Measurements from ENCODE around the gene PIEZO2.

Gene PIEZO2

DNA sequence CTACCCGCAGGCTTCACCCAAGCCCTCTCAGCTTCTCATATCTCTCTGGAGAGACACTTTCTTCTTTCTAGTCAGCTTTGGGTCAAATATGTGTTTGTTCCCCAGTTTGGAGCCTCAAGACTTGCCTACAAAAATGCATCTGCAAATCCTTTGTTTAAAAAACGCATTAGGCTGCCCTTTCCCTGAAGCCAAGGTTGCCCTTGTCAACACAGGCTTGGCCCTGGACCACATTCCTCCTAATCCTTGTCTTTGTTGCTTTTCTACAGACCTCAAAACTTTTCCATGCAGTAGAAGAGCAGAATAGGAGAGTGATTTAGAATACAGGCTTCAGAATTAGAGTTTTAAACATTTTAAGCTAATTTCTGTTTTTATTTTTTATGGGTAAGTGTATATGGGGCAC lies 315.7 kb downstream of the PIEZO2 start:
- no peak for DNase-seq (ENCODE audit: low read depth)
- in situ Hi-C loops (cut with HindIII; ENCODE audit: low sequenced_read_pairs) = no loop called here
- TF ChIP-seq, protein P1, sequence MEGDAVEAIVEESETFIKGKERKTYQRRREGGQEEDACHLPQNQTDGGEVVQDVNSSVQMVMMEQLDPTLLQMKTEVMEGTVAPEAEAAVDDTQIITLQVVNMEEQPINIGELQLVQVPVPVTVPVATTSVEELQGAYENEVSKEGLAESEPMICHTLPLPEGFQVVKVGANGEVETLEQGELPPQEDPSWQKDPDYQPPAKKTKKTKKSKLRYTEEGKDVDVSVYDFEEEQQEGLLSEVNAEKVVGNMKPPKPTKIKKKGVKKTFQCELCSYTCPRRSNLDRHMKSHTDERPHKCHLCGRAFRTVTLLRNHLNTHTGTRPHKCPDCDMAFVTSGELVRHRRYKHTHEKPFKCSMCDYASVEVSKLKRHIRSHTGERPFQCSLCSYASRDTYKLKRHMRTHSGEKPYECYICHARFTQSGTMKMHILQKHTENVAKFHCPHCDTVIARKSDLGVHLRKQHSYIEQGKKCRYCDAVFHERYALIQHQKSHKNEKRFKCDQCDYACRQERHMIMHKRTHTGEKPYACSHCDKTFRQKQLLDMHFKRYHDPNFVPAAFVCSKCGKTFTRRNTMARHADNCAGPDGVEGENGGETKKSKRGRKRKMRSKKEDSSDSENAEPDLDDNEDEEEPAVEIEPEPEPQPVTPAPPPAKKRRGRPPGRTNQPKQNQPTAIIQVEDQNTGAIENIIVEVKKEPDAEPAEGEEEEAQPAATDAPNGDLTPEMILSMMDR (IDR thresholded peaks at IDR 0.05; ENCODE audit: low read depth, low read length, missing control alignments) = no peak
- no peak overlapping the region for H3K4me3 ChIP-seq (ENCODE audit: low read depth, low read length)

DNA sequence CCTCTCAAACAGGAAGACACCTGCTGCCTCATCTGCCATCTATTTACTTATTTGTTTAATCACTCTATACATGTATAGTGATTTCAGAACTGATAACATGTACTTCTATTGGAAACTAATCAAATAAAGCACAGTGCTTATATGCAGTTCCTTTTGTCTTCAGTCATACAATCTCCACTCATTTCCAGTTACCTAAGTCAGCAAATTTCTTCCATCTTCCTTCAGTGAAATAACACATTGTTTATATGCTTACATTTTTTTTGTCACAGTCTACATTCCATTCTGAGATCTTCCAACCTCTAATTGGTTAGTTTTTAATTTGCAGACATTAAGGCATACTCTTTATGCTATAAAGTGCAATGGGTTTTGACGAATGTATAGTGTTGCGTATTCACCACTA lies 323.0 kb downstream of the PIEZO2 start:
- DNase-seq (ENCODE audit: low read depth) = no peak
- in situ Hi-C loops (cut with HindIII; ENCODE audit: low sequenced_read_pairs) = no loop called here
- TF ChIP-seq, protein P1 (IDR thresholded peaks at IDR 0.05; ENCODE audit: low read depth, low read length, missing control alignments) = no peak
- no peak overlapping the region for H3K4me3 ChIP-seq (ENCODE audit: low read depth, low read length)

- no peak overlapping the region for H3K4me3 ChIP-seq (ENCODE audit: low read depth, low read length)
- peak; percentile 64 for DNase-seq (ENCODE audit: low read depth)
- in situ Hi-C loops (cut with HindIII; ENCODE audit: low sequenced_read_pairs) = no loop called here
- TF ChIP-seq, protein P1 (IDR thresholded peaks at IDR 0.05; ENCODE audit: low read depth, low read length, missing control alignments) = no peak
Observed at GRCh38 chr18:10822456-10822855, 326.9 kb downstream of the PIEZO2 start.

- no peak overlapping the region for H3K4me3 ChIP-seq (ENCODE audit: low read depth, low read length)
- no peak for DNase-seq (ENCODE audit: low read depth)
- TF ChIP-seq, protein P1 (IDR thresholded peaks at IDR 0.05; ENCODE audit: low read depth, low read length, missing control alignments) = no peak
- in situ Hi-C loops (cut with HindIII; ENCODE audit: low sequenced_read_pairs) = no loop called here
Observed at GRCh38 chr18:10820681-10821080, 328.7 kb downstream of the PIEZO2 start.

GRCh38 chr18:10814336-10814735 lies 335.0 kb downstream of the PIEZO2 start:
- in situ Hi-C loops (cut with HindIII; ENCODE audit: low sequenced_read_pairs) = no loop called here
- TF ChIP-seq, protein P1 (IDR thresholded peaks at IDR 0.05; ENCODE audit: low read depth, low read length, missing control alignments) = no peak
- no peak overlapping the region for H3K4me3 ChIP-seq (ENCODE audit: low read depth, low read length)
- DNase-seq (ENCODE audit: low read depth) = no peak

DNA sequence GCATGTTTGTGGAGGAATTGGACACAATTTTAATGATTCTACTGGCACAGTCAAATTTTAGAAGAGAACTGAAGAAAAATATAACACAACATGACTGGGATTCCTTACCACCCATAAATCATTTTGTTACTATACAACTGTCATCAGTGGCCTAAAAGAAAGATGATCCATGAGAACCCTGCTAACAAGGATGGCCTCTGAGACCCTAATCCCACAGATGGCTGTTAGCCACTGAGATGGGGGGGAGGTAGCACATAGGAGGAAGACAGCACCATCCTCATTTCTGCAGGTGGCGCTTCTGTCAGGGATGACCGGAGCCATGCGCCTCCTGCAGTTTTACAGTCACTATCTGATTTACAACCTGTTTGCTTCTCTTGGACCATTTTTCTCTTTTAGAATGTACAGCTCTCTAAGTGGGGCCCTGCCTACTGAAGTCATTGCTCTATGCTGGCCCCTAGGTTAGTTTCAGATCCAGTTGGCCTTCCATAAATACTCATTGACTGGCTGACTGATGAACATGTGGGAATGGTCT lies 343.7 kb downstream of the PIEZO2 start:
- no peak overlapping the region for H3K4me3 ChIP-seq (ENCODE audit: low read depth, low read length)
- no peak for DNase-seq (ENCODE audit: low read depth)
- TF ChIP-seq, protein P1 (IDR thresholded peaks at IDR 0.05; ENCODE audit: low read depth, low read length, missing control alignments) = no peak
- in situ Hi-C loops (cut with HindIII; ENCODE audit: low sequenced_read_pairs) = no loop called here

DNA sequence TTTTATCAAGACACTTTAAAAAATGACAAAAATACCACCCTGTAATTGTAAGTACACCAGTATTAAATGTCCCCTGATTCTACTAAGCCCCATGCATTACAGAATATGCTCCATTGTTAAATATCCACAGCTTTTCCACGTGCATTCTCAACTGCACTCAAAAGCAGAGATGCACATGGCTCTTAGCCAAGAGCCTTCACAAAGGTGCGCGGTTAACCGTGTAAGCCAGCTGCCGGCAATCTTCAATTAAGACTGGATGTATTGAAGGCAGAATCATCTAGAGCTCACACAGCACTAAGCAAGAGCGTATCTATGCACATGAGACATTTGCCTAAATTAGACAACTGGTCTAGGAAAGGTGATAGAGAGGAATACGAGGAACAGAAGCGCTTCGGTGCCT lies 345.2 kb downstream of the PIEZO2 start:
- no peak for DNase-seq (ENCODE audit: low read depth)
- H3K4me3 ChIP-seq (ENCODE audit: low read depth, low read length) = no peak overlapping the region
- TF ChIP-seq, protein P1 (IDR thresholded peaks at IDR 0.05; ENCODE audit: low read depth, low read length, missing control alignments) = no peak
- in situ Hi-C loops (cut with HindIII; ENCODE audit: low sequenced_read_pairs) = no loop called here

Measured in astrocyte of the cerebellum (primary cell).